ENCODE measurements around the gene IL17RC.
A peak's percentile ranks its signal among the peaks of the same experiment; 100 is the strongest.
"Not testable (repeated sequence)": the region's sequence is repeated elsewhere in the genome, so short reads cannot be mapped to it uniquely, and the experiment has no call there.

IL17RC gene

GRCh38 chr3:9916346-9916733, 558 bp upstream of the IL17RC start:
- no peak for DNase-seq

- no peak for DNase-seq
Observed at GRCh38 chr3:9917820-9918219, 922 bp downstream of the IL17RC start.

- DNase-seq: no peak
Observed at GRCh38 chr3:9918261-9919038, 1.6 kb downstream of the IL17RC start.

GRCh38 chr3:9928158-9928557, 11.3 kb downstream of the IL17RC start:
- no peak for DNase-seq

- DNase-seq: no peak
Observed at GRCh38 chr3:9930804-9931418, 14.0 kb downstream of the IL17RC start.

- DNase-seq: no peak
Observed at GRCh38 chr3:9932535-9932842, 15.6 kb downstream of the IL17RC start.

GRCh38 chr3:9932843-9933560, 16.1 kb downstream of the IL17RC start:
- peak; percentile 43 for DNase-seq

GRCh38 chr3:9933561-9934234, 16.8 kb downstream of the IL17RC start, which contains the start of gene CRELD1:
CRELD1 (plus strand) TSS chr3:9933834; CDS start chr3:9934439, 605 bp downstream.
- peak; percentile 83 for DNase-seq

- DNase-seq: no peak
Observed at GRCh38 chr3:9934235-9934621, 17.3 kb downstream of the IL17RC start.

GRCh38 chr3:9934993-9935392, 18.1 kb downstream of the IL17RC start:
- no peak for DNase-seq

GRCh38 chr3:9935966-9936510, 19.1 kb downstream of the IL17RC start:
- DNase-seq: no peak

- DNase-seq: no peak
Observed at GRCh38 chr3:9937486-9938238, 20.8 kb downstream of the IL17RC start.

GRCh38 chr3:9938966-9939365, 22.1 kb downstream of the IL17RC start:
- no peak for DNase-seq

GRCh38 chr3:9939906-9940305, 23.0 kb downstream of the IL17RC start:
- not testable (repeated sequence) for DNase-seq

- DNase-seq: no peak
Observed at GRCh38 chr3:9940746-9941145, 23.8 kb downstream of the IL17RC start.

GRCh38 chr3:9942164-9942563, 25.3 kb downstream of the IL17RC start:
- DNase-seq: no peak

GRCh38 chr3:9942934-9943690, 26.2 kb downstream of the IL17RC start:
- no peak for DNase-seq

GRCh38 chr3:9944271-9944670, 27.4 kb downstream of the IL17RC start:
- no peak for DNase-seq

GRCh38 chr3:9945358-9945757, 28.5 kb downstream of the IL17RC start:
- no peak for DNase-seq

GRCh38 chr3:9946112-9947024, 29.5 kb downstream of the IL17RC start:
- no peak for DNase-seq

Measured in NCI-H2227 treated with DMSO at 0.1 percent for 48 hours (cell line).